GM12878 (cell line): ENCODE measurements around the gene ZBED5. TPM values are rescaled to one million over a fixed set of nuclear protein-coding genes. Genes with fewer than 3 reads are reported as not detected.

Experiments used
- BHLHE40 ChIP-seq, 2 experiments: fragments of 450-650 bp in 1 of 2; IDR thresholded peaks; 2 replicates each; pipeline ENCODE4 v1.6.1; 2011 to 2017; ENCODE audit warnings: low read depth in 2 of 2, borderline replicate concordance in 1 of 2, improper control_type of control experiment in 1 of 2, low read length in 1 of 2, mild to moderate bottlenecking in 1 of 2
- CREM ChIP-seq: IDR thresholded peaks from 2 replicates; pipeline ENCODE4 v1.6.1; 2014; ENCODE audit warnings: antibody characterized with exemption, low read depth
- HDGF ChIP-seq: fragments of 450-650 bp; IDR thresholded peaks from 2 replicates; pipeline ENCODE4 v1.6.1; 2016; ENCODE audit warnings: antibody characterized with exemption
- MEF2B ChIP-seq: fragments of 450-650 bp; IDR thresholded peaks from 2 replicates; pipeline ENCODE4 v1.6.1; 2018; ENCODE audit warnings: mild to moderate bottlenecking, moderate library complexity; ENCODE audit not compliant: partially characterized antibody, poor library complexity, severe bottlenecking
- MYB ChIP-seq: fragments of 150-350 bp; IDR thresholded peaks from 2 replicates; pipeline ENCODE4 v1.6.1; 2014; ENCODE audit warnings: mild to moderate bottlenecking, low read depth, low read length, borderline replicate concordance
- NFIC ChIP-seq: IDR thresholded peaks from 2 replicates; pipeline ENCODE4 v1.6.1; 2012; ENCODE audit warnings: low read depth, mild to moderate bottlenecking, inconsistent platforms, low read length, moderate library complexity
- SREBF2 ChIP-seq: IDR thresholded peaks from 2 replicates; pipeline ENCODE4 v1.6.1; 2012; ENCODE audit warnings: mild to moderate bottlenecking, low read length
- polyA plus RNA-seq, 11 experiments: library from polyadenylated mRNA; depleted of rRNA in 4 of 11; unstranded in 6 of 11; stranded (reverse) in 5 of 11; fragments of >200 nt; fragmentation: Nextera tagmentation in 4 of 11; fragmentation: Illumina TruSeq in 1 of 11; extraction: Ambion mirVana in 4 of 11; extraction: Trizol in 1 of 11; gene quantifications; 1 replicate in 1 of 11; 2 replicates in 10 of 11; pipeline versions ENCODE4 v1.2.1 to v1.2.3, GENCODE V29; 2011 to 2016; ENCODE audit warnings: inconsistent platforms in 2 of 11, missing spikeins in 2 of 11, low read depth in 1 of 11
- total RNA-seq, 4 experiments: library from RNA; depleted of rRNA in 3 of 4; stranded (reverse); fragments of >200 nt in 3 of 4; fragmentation: Illumina TruSeq in 1 of 4; extraction: Trizol in 1 of 4; gene quantifications; 2 replicates each; pipeline versions ENCODE4 v1.2.1 to v1.2.3, GENCODE V29; 2013 to 2021
- TF ChIP-seq, protein P1 (sequence below): fragments of 150-350 bp; IDR thresholded peaks from 2 replicates; pipeline ENCODE4 v1.6.1; 2016; ENCODE audit warnings: low read depth, low read length
- TF ChIP-seq, protein P2 (sequence below): fragments of 450-650 bp; conservative IDR thresholded peaks from 2 replicates; pipeline ENCODE4 v1.6.1; 2017; ENCODE audit warnings: mild to moderate bottlenecking, moderate library complexity
- TF ChIP-seq, protein P3 (sequence below): fragments of 450-650 bp; IDR thresholded peaks from 2 replicates; pipeline ENCODE4 v1.6.1; 2016; ENCODE audit warnings: mild to moderate bottlenecking
- TF ChIP-seq, protein P4 (sequence below): fragments of 450-650 bp; IDR thresholded peaks from 2 replicates; pipeline ENCODE4 v1.6.1; 2017; ENCODE audit warnings: mild to moderate bottlenecking, moderate library complexity
- TF ChIP-seq, protein P5 (sequence below): fragments of 150-350 bp; IDR thresholded peaks from 2 replicates; pipeline ENCODE4 v1.6.1; 2014; ENCODE audit warnings: mild to moderate bottlenecking, low read depth, low read length
- TF ChIP-seq, protein P6 (sequence below): IDR thresholded peaks from 2 replicates; pipeline ENCODE4 v1.6.1; 2011; ENCODE audit warnings: borderline replicate concordance, low read depth, mild to moderate bottlenecking, moderate library complexity, low read length; ENCODE audit not compliant: insufficient read depth, poor library complexity, severe bottlenecking

ZBED5 gene
- total and polyA plus RNA-seq, 10 of the 15 experiments (the other 5 are each of a cell fraction or from before 2014, with no cell fraction given): 27.3 to 86.8 (median 37.6) TPM

DNA sequence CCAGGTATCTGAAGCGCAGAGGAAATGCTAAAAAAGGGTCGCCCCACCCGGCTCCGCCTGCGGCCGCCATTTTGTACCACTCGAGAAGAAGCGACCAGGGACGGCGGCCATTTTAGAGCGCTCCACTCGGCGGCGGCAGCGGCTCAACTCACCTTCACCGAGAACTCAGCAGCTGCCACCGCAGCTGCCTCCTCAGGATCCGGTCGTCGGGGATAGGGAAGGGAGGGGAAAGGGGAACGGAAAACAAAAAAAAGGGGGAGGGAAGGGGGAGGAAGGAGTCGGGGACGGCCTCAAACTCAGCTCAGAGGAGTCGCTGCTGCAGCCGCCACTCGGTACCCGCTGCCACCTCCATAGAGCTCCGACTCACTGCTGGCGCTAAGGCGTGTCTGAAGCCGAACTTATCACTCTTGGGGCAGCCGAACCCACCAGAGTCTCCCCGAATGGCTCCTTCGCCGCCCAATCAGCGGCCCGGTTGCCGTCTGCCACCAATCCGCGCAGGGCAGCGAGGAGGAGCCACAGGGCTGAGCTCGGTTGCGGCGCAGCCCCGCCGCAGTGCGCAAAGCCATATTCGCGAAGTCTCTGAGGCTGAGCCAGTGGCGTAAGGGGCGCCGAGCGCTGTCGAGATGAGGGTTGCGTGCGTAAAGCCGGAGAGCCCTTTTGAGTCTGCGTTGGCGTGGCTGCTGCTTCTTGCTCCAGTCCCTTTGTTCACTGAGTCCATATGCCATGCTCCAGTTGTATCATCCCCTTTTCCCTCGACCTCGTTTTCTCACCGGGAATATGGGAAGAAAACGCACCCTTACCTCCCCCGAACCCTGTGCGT, 49.1 kb downstream of the ZBED5 start, which contains the start of gene EIF4G2 (continued):
- TF ChIP-seq, protein P1, sequence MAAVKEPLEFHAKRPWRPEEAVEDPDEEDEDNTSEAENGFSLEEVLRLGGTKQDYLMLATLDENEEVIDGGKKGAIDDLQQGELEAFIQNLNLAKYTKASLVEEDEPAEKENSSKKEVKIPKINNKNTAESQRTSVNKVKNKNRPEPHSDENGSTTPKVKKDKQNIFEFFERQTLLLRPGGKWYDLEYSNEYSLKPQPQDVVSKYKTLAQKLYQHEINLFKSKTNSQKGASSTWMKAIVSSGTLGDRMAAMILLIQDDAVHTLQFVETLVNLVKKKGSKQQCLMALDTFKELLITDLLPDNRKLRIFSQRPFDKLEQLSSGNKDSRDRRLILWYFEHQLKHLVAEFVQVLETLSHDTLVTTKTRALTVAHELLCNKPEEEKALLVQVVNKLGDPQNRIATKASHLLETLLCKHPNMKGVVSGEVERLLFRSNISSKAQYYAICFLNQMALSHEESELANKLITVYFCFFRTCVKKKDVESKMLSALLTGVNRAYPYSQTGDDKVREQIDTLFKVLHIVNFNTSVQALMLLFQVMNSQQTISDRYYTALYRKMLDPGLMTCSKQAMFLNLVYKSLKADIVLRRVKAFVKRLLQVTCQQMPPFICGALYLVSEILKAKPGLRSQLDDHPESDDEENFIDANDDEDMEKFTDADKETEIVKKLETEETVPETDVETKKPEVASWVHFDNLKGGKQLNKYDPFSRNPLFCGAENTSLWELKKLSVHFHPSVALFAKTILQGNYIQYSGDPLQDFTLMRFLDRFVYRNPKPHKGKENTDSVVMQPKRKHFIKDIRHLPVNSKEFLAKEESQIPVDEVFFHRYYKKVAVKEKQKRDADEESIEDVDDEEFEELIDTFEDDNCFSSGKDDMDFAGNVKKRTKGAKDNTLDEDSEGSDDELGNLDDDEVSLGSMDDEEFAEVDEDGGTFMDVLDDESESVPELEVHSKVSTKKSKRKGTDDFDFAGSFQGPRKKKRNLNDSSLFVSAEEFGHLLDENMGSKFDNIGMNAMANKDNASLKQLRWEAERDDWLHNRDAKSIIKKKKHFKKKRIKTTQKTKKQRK: no peak
- TF ChIP-seq, protein P2, sequence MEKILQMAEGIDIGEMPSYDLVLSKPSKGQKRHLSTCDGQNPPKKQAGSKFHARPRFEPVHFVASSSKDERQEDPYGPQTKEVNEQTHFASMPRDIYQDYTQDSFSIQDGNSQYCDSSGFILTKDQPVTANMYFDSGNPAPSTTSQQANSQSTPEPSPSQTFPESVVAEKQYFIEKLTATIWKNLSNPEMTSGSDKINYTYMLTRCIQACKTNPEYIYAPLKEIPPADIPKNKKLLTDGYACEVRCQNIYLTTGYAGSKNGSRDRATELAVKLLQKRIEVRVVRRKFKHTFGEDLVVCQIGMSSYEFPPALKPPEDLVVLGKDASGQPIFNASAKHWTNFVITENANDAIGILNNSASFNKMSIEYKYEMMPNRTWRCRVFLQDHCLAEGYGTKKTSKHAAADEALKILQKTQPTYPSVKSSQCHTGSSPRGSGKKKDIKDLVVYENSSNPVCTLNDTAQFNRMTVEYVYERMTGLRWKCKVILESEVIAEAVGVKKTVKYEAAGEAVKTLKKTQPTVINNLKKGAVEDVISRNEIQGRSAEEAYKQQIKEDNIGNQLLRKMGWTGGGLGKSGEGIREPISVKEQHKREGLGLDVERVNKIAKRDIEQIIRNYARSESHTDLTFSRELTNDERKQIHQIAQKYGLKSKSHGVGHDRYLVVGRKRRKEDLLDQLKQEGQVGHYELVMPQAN: no peak
- peak; percentile 96 for TF ChIP-seq HDGF
- no peak for TF ChIP-seq MYB
- TF ChIP-seq, protein P3, sequence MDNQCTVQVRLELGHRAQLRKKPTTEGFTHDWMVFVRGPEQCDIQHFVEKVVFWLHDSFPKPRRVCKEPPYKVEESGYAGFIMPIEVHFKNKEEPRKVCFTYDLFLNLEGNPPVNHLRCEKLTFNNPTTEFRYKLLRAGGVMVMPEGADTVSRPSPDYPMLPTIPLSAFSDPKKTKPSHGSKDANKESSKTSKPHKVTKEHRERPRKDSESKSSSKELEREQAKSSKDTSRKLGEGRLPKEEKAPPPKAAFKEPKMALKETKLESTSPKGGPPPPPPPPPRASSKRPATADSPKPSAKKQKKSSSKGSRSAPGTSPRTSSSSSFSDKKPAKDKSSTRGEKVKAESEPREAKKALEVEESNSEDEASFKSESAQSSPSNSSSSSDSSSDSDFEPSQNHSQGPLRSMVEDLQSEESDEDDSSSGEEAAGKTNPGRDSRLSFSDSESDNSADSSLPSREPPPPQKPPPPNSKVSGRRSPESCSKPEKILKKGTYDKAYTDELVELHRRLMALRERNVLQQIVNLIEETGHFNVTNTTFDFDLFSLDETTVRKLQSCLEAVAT: peak; percentile 98
- no peak for TF ChIP-seq BHLHE40 (IDR thresholded peaks at IDR 0.05; ENCODE audit: borderline replicate concordance in 1 of 2, low read depth in 2 of 2, low read length in 1 of 2)
- peak; percentile 47 for TF ChIP-seq CREM
- TF ChIP-seq, protein P4, sequence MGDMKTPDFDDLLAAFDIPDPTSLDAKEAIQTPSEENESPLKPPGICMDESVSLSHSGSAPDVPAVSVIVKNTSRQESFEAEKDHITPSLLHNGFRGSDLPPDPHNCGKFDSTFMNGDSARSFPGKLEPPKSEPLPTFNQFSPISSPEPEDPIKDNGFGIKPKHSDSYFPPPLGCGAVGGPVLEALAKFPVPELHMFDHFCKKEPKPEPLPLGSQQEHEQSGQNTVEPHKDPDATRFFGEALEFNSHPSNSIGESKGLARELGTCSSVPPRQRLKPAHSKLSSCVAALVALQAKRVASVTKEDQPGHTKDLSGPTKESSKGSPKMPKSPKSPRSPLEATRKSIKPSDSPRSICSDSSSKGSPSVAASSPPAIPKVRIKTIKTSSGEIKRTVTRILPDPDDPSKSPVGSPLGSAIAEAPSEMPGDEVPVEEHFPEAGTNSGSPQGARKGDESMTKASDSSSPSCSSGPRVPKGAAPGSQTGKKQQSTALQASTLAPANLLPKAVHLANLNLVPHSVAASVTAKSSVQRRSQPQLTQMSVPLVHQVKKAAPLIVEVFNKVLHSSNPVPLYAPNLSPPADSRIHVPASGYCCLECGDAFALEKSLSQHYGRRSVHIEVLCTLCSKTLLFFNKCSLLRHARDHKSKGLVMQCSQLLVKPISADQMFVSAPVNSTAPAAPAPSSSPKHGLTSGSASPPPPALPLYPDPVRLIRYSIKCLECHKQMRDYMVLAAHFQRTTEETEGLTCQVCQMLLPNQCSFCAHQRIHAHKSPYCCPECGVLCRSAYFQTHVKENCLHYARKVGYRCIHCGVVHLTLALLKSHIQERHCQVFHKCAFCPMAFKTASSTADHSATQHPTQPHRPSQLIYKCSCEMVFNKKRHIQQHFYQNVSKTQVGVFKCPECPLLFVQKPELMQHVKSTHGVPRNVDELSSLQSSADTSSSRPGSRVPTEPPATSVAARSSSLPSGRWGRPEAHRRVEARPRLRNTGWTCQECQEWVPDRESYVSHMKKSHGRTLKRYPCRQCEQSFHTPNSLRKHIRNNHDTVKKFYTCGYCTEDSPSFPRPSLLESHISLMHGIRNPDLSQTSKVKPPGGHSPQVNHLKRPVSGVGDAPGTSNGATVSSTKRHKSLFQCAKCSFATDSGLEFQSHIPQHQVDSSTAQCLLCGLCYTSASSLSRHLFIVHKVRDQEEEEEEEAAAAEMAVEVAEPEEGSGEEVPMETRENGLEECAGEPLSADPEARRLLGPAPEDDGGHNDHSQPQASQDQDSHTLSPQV: no peak
- TF ChIP-seq, protein P5, sequence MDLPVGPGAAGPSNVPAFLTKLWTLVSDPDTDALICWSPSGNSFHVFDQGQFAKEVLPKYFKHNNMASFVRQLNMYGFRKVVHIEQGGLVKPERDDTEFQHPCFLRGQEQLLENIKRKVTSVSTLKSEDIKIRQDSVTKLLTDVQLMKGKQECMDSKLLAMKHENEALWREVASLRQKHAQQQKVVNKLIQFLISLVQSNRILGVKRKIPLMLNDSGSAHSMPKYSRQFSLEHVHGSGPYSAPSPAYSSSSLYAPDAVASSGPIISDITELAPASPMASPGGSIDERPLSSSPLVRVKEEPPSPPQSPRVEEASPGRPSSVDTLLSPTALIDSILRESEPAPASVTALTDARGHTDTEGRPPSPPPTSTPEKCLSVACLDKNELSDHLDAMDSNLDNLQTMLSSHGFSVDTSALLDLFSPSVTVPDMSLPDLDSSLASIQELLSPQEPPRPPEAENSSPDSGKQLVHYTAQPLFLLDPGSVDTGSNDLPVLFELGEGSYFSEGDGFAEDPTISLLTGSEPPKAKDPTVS: no peak
- TF ChIP-seq MEF2B: no peak
- TF ChIP-seq, protein P6, sequence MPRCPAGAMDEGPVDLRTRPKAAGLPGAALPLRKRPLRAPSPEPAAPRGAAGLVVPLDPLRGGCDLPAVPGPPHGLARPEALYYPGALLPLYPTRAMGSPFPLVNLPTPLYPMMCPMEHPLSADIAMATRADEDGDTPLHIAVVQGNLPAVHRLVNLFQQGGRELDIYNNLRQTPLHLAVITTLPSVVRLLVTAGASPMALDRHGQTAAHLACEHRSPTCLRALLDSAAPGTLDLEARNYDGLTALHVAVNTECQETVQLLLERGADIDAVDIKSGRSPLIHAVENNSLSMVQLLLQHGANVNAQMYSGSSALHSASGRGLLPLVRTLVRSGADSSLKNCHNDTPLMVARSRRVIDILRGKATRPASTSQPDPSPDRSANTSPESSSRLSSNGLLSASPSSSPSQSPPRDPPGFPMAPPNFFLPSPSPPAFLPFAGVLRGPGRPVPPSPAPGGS: peak; percentile 28
- no peak for TF ChIP-seq SREBF2
- TF ChIP-seq NFIC: peak; percentile 27; the same call in 1 of the 2 replicates
